Sigmoid colon (tissue), 4 donors: Measurements from ENCODE around the gene ATF6B.

ENCODE experiments used
- EP300 ChIP-seq, 4 donors: sonication (generic); formaldehyde crosslinking; IDR thresholded peaks; one replicate each; pipeline ENCODE4 v1.6.1; 2017; ENCODE audit warnings: antibody characterized with exemption in 4 of 4
- POLR2A ChIP-seq, 2 donors: fragments of 450-650 bp; IDR thresholded peaks; one replicate each; pipeline ENCODE4 v1.6.1; 2016; ENCODE audit warnings: antibody characterized with exemption in 2 of 2, mild to moderate bottlenecking in 2 of 2, moderate library complexity in 2 of 2
- POLR2AphosphoS5 ChIP-seq, 4 donors: sonication (generic); formaldehyde crosslinking; IDR thresholded peaks; one replicate each; pipeline ENCODE4 v1.6.1; 2017; ENCODE audit warnings: antibody characterized with exemption in 4 of 4
- TF ChIP-seq, protein P1 (sequence below), 4 experiments: fragments of 450-650 bp in 3 of 4; fragments of 200-600 bp in 1 of 4; IDR thresholded peaks; one replicate each; pipeline ENCODE4 v1.5.1; 2016 to 2019; ENCODE audit warnings: antibody characterized with exemption in 4 of 4, mild to moderate bottlenecking in 3 of 4, moderate library complexity in 2 of 4

DNA sequence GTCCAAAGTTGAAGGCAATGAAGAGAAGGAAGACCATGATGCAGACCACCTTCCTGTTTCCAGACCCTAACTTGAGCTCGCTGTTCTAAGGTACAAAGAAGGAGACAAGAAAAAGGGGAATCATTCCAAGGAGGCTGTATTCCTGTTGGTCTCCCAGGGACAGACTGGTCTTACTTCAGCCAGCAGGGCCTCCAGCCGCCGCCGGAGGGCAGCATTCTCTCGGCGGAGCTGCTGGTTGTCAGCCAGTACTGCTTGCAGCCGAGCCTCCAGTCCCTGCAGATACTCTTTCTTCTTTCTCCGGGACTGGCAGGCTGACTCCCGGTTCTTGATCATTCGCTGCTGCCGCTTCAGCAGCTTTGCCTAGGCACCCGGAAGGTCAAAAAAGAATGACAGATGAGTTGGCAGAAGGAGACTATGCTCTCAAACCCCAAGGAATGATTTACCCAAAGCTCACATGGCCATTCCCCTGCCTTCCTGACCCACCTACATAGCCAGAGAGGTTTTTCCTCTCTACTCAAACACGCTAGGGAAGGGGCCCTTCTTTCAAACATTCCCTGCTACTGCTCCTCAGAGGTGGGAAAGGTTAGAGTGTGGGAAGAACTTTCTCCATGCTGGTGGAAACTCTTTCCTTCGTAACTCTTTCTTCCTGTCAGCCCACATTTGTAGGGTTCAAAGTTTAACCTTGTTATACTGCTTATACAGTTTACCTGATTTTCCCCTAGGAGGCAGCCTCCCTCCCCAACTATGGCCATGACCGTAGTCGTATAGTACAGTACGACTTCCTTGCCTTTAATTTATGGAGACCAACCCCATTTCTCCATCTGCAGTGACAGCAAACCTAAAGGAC, 9.0 kb downstream of the ATF6B start:
- TF ChIP-seq, protein P1, sequence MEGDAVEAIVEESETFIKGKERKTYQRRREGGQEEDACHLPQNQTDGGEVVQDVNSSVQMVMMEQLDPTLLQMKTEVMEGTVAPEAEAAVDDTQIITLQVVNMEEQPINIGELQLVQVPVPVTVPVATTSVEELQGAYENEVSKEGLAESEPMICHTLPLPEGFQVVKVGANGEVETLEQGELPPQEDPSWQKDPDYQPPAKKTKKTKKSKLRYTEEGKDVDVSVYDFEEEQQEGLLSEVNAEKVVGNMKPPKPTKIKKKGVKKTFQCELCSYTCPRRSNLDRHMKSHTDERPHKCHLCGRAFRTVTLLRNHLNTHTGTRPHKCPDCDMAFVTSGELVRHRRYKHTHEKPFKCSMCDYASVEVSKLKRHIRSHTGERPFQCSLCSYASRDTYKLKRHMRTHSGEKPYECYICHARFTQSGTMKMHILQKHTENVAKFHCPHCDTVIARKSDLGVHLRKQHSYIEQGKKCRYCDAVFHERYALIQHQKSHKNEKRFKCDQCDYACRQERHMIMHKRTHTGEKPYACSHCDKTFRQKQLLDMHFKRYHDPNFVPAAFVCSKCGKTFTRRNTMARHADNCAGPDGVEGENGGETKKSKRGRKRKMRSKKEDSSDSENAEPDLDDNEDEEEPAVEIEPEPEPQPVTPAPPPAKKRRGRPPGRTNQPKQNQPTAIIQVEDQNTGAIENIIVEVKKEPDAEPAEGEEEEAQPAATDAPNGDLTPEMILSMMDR (IDR thresholded peaks at IDR 0.05) = peak; percentile 77 to 93 (median 90)
- TF ChIP-seq POLR2AphosphoS5 (IDR thresholded peaks at IDR 0.05) (peak in 2 of 4 donors; percentile 34 to 46), POLR2A (IDR thresholded peaks at IDR 0.05) (no peak), EP300 (IDR thresholded peaks at IDR 0.05) (no peak)
